Fibroblast of pulmonary artery (primary cell): ENCODE results near the gene PHTF2.
A peak's percentile ranks its signal among the peaks of the same experiment; 100 is the strongest.
"Not testable (repeated sequence)": the region's sequence is repeated elsewhere in the genome, so short reads cannot be mapped to it uniquely, and the experiment has no call there.

Experiments
- DNase-seq: peaks from one replicate; pipeline ENCODE4 v3.0.0-alpha.2; 2010; ENCODE audit warnings: low read depth
- H3K4me3 ChIP-seq: replicated peaks from 2 replicates; pipeline ENCODE4 v1.5.1; 2011; ENCODE audit warnings: low read depth, mild to moderate bottlenecking, control low read depth, low read length, moderate library complexity
- TF ChIP-seq, protein P1 (sequence below): IDR thresholded peaks from 2 replicates; pipeline ENCODE4 v1.5.1; 2011; ENCODE audit warnings: mild to moderate bottlenecking, control low read depth, low read length, inconsistent platforms; ENCODE audit errors: missing control alignments

PHTF2 gene

DNA sequence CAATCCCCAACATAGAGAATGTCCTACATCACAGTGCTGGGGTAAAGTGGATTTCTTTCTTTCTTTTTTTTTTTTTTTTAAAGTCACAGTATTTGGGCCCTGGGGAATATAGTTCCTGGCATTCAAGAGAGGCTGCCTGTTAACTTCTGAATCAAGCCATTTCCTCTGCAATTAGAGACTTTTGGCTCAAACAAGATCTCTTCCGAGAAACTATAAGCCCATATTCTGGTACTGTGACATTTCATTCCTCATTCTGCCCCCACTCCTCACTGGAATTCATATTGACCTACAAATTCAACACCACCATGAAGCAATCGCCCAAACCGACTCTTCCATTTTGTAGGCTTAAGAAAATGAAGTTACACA lies 187.4 kb downstream of the PHTF2 start:
- TF ChIP-seq, protein P1, sequence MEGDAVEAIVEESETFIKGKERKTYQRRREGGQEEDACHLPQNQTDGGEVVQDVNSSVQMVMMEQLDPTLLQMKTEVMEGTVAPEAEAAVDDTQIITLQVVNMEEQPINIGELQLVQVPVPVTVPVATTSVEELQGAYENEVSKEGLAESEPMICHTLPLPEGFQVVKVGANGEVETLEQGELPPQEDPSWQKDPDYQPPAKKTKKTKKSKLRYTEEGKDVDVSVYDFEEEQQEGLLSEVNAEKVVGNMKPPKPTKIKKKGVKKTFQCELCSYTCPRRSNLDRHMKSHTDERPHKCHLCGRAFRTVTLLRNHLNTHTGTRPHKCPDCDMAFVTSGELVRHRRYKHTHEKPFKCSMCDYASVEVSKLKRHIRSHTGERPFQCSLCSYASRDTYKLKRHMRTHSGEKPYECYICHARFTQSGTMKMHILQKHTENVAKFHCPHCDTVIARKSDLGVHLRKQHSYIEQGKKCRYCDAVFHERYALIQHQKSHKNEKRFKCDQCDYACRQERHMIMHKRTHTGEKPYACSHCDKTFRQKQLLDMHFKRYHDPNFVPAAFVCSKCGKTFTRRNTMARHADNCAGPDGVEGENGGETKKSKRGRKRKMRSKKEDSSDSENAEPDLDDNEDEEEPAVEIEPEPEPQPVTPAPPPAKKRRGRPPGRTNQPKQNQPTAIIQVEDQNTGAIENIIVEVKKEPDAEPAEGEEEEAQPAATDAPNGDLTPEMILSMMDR: no peak
- peak; percentile 40 for DNase-seq
- no peak overlapping the region for H3K4me3 ChIP-seq

DNA sequence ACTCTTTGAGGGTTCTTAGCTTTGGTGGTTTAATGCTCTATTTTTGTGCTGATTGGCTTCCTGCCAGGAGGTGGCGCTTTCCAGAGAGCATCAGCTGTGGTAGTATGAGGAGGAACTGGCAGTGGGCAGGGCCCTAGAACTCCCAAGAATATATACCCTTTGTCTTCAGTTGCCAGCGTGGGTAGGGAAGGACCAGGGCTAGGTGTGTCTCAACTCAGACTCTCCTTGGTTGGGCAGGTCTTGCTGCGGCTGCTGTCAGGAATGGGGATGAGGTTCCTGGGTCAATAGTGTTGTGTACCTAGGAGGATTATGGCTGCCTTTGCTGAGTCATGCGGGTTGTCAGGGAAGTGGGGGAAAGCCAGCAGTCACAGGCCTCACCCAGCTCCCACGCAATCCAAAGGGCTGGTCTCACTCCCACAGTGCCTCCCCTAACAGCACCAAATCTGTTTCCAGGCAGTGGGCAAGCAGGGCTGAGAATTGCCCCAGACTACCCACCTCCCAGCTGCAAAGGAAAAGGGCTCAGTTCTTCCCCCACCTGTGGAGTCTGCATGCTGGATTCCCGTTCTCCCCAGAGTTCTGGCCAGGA lies 191.5 kb downstream of the PHTF2 start:
- TF ChIP-seq, protein P1: no peak
- peak; percentile 16 for DNase-seq
- H3K4me3 ChIP-seq: no peak overlapping the region

DNA sequence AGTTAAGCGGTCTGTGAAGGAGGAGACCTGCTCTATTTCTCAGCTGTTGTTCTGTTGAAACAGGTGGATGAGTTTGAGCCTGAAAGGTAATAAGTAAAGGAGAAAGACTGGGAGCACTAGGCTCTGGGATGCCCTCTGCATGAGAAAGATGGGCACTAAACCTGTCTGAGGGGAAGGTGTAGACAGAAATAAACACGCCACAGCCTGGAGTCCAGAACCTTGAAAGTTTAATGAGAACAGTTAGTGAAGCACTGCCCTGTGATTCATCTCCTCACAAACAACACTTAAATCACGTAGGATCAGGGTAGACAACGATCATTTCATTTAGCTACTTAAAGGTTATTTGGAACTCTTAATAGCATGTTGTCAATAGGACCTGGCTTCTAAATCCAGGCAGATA lies 193.1 kb downstream of the PHTF2 start:
- TF ChIP-seq, protein P1: no peak
- DNase-seq: no peak
- no peak overlapping the region for H3K4me3 ChIP-seq

DNA sequence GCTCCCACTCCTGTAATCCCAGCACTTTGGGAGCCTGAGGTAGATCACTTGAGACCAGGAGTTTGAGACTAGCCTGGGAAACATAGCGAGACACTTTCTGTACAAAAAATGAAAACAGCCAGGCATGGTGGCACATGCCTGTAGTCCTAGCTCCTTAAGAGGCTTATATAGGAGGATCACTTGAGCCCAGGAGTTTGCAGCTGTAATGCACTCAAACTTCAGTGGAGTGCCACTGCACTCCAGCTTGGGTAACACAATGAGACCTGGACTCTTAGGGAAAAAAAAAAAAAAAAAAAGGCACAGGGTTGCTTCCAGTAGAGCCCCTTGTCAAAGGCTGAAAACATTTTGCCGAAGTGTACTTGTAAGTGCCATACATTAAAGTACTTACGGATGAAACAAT lies 195.3 kb downstream of the PHTF2 start:
- no peak for DNase-seq
- no peak overlapping the region for H3K4me3 ChIP-seq
- TF ChIP-seq, protein P1: no peak

DNA sequence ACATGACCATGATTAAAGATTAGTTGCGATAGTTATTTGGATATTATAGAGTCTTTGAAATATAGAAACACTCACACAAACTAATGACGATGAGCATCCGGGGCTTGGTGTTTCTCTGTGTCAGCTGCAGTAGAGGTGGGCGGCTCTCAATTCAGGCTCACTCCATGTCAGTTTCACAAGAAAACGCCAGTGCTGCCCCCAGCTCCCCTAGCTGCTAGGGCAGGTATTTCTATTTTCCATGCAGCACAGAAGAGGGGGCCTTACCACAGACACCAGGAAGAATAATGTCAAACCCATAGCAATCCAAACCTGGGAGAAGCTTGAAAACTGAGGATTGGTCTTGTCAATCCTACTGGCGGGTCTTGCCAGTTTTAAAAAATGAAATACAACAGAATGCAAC lies 197.1 kb downstream of the PHTF2 start:
- no peak overlapping the region for H3K4me3 ChIP-seq
- no peak for DNase-seq
- TF ChIP-seq, protein P1: peak; percentile 15

DNA sequence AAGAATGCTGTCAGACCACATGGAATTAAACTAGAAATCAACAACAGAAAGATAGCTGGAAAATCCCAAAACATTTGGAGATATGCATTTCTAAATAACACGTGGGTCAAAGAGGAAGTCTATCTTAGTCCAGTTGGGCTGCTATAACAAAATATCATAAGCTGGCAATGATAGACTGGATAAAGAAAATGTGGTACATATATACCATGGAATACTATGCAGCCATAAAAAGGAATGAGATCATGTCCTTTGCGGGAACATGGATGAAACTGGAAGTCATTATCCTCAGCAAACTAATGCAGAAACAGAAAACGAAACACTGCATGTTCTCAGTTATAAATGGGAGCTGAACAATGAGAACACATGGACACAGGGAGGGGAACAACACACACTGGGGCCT lies 200.6 kb downstream of the PHTF2 start:
- not testable (repeated sequence) for H3K4me3 ChIP-seq, DNase-seq

DNA sequence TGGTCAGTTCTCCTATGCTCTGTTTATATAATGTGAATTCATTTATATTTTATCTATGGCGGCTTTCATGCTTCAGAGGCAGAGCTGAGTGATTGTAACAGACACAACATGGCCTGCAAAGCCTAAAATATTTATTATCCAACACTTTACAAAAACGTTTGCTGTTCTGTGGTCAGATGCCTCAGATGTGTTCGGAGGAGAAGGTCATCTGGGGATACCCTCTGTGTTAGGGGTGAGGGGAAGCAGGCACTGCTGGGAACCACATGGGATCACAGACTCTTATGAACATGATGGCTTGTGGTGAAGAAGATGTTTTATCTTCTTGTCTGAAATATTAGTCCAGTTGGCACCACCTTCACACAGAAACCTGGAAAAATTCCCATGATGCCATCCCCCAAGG lies 203.4 kb downstream of the PHTF2 start:
- DNase-seq: no peak
- TF ChIP-seq, protein P1: no peak
- no peak overlapping the region for H3K4me3 ChIP-seq
